SHP77 (cell line): ENCODE data around the gene CAPZB.
"Not testable (repeated sequence)": the region's sequence is repeated elsewhere in the genome, so short reads cannot be mapped to it uniquely, and the experiment has no call there.

ENCODE experiments used
- DNase-seq, 2 experiments: peaks; one replicate each; lab custom pipeline; 2025; lab: John Stamatoyannopoulos, UW

CAPZB gene

GRCh38 chr1:19485362-19486187 is at the start of gene CAPZB:
CAPZB (minus strand) TSS chr1:19485539; CDS start chr1:19485438, 101 bp downstream.
- DNase-seq = peak; percentile 69 to 87

DNA sequence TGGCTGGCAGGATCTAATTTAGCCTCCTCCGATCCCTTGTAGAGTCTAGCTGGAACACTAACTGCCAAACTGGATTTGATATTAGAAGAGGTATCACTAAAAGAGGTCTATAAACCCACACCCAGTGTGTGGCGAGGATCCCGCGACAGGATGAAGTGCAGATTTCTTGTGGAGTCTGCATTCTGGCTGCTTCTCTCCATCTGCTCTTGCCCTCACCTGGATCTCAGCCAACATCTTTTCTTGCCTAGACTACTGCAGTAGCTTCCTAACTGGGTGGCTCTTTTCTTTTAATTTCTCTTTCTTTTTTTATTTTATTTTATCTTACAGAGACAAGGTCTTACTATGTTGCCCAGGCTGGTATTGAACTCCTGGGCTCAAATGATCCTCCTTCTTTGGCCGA is 48.9 kb upstream of the CAPZB start:
- no peak for DNase-seq

DNA sequence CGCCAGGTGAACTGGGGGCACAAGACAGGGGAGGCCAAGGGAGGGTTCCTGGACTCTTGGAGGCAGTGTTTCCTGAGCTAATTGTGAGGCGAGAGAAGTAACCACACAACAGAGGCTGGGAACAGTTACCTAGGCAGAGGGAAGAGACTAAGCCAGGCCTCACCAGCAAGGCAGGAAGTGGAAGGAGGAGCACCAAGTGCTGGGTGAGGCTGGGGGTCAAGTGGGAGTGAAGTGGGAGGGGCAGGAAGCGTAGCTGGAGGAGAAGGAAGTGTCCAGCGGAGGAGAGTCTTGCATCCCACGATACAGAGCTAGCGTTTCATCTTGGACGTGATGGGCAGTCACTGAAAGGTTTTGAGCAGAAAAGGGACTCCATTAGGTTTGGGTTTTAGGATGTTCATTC is 48.3 kb upstream of the CAPZB start:
- DNase-seq = no peak

- DNase-seq = no peak
These were observed 47.2 kb upstream of the CAPZB start for GRCh38 chr1:19532519-19532918.

GRCh38 chr1:19529664-19530063 is 44.3 kb upstream of the CAPZB start:
- no peak for DNase-seq

DNA sequence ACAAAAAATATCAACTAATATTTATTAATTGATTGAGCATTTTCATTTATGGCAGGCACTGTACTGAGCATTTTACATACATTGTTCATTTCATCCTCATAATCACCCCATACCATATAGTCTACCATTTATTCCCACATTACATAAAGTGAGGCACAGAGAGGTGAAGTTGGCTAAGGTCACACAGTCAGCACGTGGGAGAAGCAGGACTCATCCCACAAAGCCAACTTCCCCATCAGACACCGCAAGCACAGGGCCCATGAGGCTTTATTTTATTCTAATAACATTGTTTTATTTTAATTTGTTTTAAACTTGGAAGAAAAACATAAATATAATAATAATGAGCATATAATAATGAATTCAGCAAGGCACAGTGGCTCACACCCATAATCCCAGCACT is 43.1 kb upstream of the CAPZB start:
- DNase-seq = no peak

DNA sequence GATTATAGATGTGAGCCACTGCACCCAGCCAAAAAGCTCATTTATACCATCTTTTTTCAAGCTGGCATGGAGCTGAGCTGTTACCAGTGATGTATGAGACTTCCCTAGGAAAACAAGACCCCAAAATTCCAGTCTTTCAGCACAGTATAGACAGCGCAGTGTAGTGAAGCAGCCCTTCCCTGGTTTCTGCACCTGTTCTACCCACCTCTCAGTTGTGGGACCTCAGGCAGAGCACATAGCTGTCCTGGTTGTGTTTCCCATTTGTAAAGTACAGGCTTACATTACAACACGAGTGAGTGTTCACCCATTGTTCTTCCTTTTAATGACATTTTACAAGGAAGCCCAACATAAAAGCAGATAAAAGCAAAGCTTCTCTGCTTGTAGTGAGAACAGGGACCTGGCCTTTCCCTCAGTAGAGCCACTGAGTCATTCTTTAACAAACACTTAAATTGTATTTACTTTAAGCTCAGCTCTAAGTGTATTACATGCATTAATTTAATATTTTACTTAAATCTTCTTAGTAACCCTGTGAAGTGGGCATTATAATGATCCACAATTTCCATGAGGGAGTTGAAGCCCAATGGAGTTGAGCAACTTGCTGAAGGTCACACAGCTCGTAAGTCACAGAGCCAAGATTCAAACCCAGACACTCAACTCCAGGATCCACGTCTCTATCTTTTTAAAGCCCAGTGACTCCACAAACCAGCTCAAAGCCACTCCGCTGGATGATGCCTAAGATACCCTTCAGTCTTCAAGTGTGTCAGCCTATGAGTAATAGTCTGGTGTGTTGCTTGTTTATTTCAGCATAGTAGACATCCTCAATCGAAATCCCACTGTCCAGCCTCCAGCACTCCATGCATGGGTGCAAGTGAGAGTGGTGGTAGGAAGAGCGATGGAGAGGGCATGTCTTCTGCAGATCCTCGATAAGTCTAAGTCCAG is 40.5 kb upstream of the CAPZB start:
- no peak for DNase-seq

DNA sequence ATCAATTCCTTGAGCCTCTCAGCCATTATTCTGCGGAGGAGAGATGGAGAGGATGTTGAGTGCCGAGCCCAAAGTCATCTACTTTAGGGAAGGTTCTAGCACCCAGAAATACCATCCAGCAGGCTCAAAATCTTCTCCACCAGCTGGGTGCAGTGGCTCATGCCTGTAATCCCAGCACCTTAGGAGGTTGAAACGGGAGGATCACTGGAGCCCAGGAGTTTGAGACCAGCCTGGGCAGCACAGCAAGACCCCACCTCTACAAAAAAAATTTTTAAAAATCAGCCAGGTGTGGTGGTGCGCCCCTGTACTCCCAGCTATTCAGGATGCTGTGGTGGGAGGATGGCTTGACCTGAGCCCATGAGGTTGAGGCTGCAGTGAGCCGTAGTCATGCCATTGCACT is 39.5 kb upstream of the CAPZB start:
- no peak for DNase-seq

- DNase-seq = not testable (repeated sequence)
These were observed 37.2 kb upstream of the CAPZB start for GRCh38 chr1:19522570-19522969.

- no peak for DNase-seq
These were observed 36.1 kb upstream of the CAPZB start for GRCh38 chr1:19521411-19521810.

DNA sequence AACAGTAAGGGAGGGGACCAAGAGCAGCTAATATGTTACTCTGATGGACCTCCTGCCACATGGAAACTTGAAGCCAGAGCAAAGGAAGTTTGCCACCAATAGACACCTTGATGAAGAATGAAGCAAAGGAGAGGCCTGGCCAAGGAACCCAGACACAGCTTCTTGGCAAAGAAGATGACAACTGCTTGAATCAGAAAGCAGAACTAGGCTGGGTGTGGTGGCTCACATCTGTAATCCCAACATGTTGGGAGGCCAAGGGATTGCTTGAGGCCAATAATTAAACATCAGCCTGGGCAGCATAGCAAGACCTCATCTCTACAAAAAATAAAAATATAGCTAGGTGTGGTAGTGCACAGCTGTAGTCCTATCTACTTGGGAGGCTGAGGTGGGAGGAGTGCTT is 31.7 kb upstream of the CAPZB start:
- no peak for DNase-seq

DNA sequence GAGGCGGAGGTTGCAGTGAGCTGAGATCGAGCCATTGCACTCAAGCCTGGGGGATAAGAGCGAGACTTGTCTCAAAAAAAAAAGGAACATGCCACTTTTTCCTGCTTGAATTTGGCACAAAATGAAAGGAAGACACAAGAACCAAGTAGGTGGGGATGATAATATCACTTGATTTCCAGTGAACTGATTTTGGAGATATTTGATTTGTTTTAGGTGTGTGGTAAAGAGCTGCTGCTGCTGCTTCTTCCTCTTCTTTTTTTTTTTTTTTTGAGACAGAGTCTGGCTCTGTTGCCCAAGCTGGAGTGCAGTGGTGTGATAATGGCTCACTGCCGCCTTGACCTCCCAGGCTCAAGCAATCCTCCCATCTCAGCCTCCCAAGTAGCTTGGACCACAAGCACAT is 29.9 kb upstream of the CAPZB start:
- DNase-seq = no peak

- DNase-seq = no peak
These were observed 29.1 kb upstream of the CAPZB start for GRCh38 chr1:19514391-19514831.

DNA sequence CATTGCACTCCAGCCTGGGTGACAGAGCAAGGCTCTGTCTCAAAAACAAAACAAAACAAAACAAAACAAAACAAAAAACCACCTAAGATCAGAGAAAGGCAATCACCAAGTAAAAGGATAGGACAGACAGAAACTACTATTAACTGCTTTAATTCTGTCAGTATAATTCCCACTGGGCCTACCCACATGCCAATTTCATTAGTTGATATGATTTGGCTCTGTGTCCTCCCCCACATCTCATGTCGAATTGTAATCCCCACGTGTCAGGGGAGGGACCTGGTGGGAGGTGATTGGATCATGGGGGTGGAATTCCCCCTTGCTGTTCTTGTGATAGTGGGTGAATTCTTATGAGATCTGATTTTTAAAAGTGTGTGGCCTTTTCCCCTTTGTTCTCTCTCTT is 27.2 kb upstream of the CAPZB start:
- no peak for DNase-seq

DNA sequence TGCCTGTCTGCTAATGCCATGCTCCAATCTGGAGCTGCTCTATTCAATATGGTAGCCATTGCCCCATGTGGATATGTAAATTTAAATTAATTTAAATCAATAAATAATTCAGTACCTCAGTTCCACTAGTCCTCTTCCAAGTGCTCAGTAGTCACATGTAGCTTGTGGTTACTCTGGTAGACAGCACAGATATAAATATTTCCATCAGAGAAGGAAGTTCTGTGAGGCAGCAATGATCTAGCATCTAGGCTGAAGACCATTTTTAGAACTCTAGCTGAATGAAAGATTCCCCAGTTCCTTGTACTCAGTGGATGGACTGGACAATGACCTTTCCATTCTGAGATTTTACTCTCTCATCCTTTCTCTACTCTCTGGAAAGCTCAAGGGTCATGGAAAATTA is 25.8 kb upstream of the CAPZB start:
- no peak for DNase-seq

DNA sequence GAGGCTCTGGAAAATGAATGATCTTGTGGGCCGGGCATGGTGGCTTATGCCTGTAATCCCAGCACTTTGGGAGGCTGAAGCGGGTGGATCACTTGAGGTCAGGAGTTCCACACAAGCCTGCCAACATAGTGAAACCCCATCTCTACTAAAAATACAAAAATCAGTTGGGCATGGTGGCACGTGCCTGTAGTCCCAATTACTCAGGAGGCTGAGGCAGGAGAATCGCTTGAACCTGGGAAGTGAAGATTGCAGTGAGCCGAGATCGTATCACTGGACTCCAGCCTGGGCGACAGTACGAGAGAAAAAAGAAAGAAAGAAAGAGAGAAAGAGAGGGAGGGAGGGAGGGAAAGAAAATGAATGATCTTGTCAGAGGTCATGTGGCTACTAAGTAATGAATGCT is 24.3 kb upstream of the CAPZB start:
- DNase-seq = not testable (repeated sequence)

DNA sequence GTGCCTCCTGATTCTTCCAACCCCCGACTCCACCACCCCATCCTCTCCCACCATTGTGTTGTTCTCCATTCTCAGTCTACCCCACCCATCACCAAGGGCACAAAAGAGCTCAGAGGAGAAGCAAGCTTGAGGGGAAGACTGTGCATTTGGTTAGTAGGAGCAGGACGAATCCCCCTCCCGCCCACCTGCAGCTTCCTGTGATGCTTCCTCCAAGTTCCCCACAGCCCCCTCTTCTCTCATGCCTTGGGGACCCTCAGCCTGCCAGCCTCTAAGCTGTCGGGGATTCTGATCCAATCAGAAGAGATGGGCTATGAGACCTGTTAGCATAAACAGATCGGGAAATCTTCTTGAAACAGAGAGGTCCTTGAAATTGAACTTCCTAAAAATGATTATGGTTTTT is 22.2 kb upstream of the CAPZB start:
- DNase-seq = no peak

GRCh38 chr1:19505693-19506457 is 20.5 kb upstream of the CAPZB start:
- no peak for DNase-seq

DNA sequence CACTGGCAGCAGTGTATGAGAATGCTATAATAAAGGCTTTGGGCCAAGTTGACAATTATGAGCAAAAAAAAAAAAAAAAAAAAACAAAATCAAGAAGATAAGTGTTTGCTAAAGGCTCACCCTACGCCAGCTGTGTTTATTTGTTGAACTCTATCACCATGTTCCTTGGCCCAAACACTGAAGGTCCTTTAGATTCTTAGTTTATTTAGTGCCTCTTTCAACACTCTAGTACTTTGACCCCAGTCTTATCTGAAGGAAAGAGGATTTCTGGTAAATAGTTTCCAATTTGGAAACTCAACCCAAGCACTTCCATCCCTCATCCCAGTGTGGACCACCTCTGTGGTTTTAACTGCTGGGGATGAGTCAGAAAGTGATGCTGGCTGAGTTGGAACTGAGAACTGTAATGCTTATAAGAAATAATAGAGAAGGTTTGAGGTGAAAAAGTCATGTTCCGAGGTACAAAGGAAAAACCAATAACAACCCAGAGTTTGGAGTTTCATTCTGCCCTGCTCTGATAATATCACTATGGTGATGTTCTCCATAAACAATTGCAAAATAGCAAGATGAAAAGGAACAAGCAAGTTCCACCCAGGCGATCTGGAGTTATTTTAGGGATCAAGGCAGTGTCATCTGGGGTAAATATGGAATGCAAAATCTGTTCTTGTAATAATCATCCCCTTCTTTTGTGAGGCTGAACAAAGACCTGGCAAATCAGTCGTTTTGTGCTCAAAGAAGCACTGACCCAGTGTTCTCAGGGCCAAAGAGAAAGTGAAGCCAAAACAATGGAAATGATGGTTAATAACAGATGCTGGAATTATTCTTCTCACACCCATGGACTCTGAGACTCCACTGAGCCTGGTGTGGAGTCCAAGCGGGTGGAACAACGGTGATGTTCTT is 19.7 kb upstream of the CAPZB start:
- peak; percentile 4 to 20 for DNase-seq

DNA sequence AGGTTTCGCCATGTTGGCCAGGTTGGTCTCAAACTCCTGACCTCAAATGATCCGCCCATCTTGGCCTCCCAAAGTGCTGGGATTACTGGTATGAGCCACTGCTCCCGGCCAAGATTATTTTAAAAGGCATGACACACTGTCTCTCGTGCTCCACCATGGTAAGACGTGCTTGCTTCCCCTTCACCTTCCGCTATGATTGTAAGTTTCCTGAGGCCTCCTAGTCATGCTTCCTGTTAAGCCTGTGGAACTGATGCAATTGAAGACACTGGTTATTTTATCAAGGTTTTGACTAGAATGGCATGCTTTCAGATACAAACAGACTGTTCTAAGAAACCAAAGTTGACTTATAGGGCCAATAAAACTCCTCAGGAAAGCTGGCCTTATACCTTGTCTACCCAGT is 16.9 kb upstream of the CAPZB start:
- DNase-seq = not testable (repeated sequence)

- not testable (repeated sequence) for DNase-seq
These were observed 14.5 kb upstream of the CAPZB start for GRCh38 chr1:19499887-19500286.
